Rectal smooth muscle tissue (tissue), 1 donor: ENCODE data around the gene LYPLA2.
"Not testable (repeated sequence)": the region's sequence is repeated elsewhere in the genome, so short reads cannot be mapped to it uniquely, and the experiment has no call there.

ENCODE experiments used
- H3K27ac ChIP-seq: one replicate; pipeline ENCODE4 v1.7.0; 2013; ENCODE audit warnings: low read depth, low read length, inconsistent platforms
- H3K27me3 ChIP-seq: one replicate; pipeline ENCODE4 v1.7.0; 2013; ENCODE audit warnings: low read length; ENCODE audit not compliant: control insufficient read depth, insufficient read depth
- H3K36me3 ChIP-seq: one replicate; pipeline ENCODE4 v1.7.0; 2013; ENCODE audit warnings: low read length; ENCODE audit not compliant: control insufficient read depth, insufficient read depth
- H3K4me1 ChIP-seq: one replicate; pipeline ENCODE4 v1.7.0; 2013; ENCODE audit warnings: low read length; ENCODE audit not compliant: control insufficient read depth, insufficient read depth
- H3K4me3 ChIP-seq: one replicate; pipeline ENCODE4 v1.7.0; 2013; ENCODE audit warnings: low read length
- H3K9ac ChIP-seq: one replicate; pipeline ENCODE4 v1.7.0; 2013; ENCODE audit warnings: low read length

The LYPLA2 gene

DNA sequence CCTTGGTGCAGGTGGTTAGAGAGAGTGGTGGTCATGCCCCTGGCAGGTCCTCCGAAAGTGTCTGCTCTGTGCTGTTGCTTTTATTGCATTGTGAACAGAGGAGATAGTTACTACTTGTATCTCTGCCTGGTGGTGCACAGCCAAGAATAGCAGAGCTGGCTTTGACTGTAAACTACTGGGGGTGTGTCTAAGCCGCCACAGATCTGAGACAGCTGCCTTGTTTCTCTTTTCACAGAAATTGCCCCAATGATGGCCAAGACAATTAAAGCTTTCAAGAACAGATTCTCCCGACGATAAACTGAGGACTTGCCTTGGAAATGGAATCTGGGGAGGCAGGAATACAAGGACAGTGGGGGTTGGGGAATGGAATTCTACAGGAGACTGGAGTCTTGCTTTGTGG lies 31.7 kb upstream of the LYPLA2 start:
- Histone ChIP-seq H3K27me3 (no peaks in the 10 kb centered on the region), H3K4me3 (no peak overlapping the region), H3K9ac (no peak overlapping the region), H3K4me1 (peaks cover 4% of the 10 kb centered on the region), H3K27ac (no peak overlapping the region), H3K36me3 (peaks cover 43% of the 10 kb centered on the region)

DNA sequence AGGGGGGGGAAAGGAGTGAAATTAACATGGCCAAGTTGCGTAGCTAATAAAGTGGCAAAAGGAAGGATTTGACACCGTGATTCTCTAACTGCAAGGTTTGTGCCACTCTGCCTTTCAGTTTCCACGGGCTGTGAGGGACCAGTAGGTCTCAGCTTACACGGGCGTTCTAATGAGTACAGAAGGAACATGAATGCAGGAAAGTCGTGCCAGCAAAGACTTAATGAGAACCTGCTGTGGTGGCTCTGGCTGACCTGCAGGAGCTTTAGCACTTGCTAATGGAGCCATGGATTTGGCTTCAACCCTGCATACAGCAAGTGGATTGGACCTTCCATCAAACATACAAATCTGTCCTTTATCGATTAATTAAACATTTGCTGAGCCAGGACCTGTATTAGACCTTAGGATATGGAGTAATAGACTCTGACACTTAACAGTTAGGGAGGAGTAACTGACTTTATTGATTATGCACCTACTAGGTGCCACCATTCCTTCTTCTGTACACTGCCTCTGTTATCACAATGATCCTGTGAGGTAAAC lies 27.8 kb upstream of the LYPLA2 start:
- Histone ChIP-seq H3K9ac (no peak overlapping the region), H3K27ac (no peak overlapping the region), H3K36me3 (peaks cover 24% of the 10 kb centered on the region), H3K4me3 (no peak overlapping the region), H3K4me1 (peaks cover 4% of the 10 kb centered on the region), H3K27me3 (no peaks in the 10 kb centered on the region)

DNA sequence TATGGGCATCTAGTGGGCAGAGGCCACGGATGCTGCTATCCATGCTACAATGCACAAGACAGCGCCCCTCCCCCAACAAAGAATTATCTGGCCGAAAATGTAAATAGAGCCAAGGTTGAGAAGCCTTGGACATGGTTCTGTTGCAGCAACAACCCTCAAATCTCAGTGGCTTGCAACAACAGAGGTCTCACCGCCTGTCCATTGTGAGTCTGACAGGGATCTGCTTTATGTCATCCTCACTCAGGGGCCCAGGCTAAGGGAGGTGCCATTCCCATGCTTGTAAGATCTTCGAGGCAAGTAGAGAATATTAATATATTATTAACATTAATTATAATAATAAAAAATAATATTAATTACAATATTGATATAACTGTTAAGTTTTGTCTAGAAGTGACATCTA lies 22.2 kb upstream of the LYPLA2 start:
- Histone ChIP-seq H3K4me3 (no peak overlapping the region), H3K27ac (no peak overlapping the region), H3K9ac (no peak overlapping the region), H3K4me1 (no peaks in the 10 kb centered on the region), H3K27me3 (no peaks in the 10 kb centered on the region), H3K36me3 (peaks cover 4% of the 10 kb centered on the region)

DNA sequence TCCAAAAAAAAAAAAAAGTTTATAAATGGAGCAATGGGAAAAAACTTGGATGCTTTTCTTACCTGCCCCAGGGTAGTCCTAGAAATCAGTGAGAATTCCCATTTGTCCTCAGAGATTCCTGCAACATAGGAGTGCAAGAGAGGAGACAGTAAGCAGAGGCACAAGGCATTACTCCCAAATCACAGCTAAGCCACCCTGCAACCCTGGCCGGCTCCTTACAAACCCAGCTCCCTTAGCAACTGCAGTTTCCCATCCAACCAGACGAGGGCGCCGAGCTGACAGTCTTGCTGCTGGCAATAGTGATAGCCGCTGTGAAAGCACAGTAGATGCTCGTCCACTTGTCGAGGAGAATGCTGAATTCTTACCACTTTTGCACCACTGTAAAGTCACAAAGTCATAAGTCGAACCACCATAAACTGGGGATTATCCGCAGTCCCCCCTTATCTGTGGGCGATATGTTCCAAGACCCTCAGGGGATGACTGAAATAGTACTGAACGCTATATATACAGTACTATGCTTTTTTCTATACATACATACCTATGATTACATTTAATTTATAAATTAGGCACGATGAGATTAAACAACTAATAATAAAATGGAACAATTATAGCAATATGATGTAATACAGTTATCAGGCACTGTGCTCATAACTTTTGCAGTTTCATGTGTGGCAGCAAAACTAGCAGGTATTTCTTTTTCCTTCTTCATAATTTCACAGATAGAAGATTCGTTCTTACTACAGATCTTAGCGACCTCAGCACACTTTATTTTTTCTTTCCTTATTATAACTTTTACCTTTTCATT lies 18.7 kb upstream of the LYPLA2 start:
- H3K4me1 ChIP-seq: no peaks in the 10 kb centered on the region
- no peaks in the 10 kb centered on the region for H3K27me3 ChIP-seq
- H3K9ac ChIP-seq: no peak overlapping the region
- no peak overlapping the region for H3K4me3 ChIP-seq
- H3K27ac ChIP-seq: no peak overlapping the region
- no peaks in the 10 kb centered on the region for H3K36me3 ChIP-seq

DNA sequence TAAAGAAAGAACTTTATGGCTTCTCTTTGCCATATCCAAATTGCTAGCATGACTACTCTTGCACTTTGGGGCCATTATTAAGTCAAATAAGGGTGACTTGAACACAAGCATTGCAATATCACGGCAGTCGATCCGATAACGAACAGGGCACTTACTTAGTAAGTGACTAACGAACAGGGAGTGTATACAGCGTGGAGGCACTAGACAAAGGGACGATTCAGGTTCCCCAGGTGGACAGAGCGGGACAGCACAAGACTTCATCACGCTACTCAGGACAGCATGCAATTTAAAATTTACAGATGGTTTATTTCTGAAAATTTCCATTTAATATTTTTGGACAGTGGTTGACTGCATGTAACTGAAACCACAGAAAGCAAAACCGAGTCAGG lies 18.1 kb upstream of the LYPLA2 start:
- no peak overlapping the region for H3K27ac ChIP-seq
- no peaks in the 10 kb centered on the region for H3K4me1 ChIP-seq
- no peak overlapping the region for H3K4me3 ChIP-seq
- no peak overlapping the region for H3K9ac ChIP-seq
- H3K27me3 ChIP-seq: no peaks in the 10 kb centered on the region
- H3K36me3 ChIP-seq: no peaks in the 10 kb centered on the region

DNA sequence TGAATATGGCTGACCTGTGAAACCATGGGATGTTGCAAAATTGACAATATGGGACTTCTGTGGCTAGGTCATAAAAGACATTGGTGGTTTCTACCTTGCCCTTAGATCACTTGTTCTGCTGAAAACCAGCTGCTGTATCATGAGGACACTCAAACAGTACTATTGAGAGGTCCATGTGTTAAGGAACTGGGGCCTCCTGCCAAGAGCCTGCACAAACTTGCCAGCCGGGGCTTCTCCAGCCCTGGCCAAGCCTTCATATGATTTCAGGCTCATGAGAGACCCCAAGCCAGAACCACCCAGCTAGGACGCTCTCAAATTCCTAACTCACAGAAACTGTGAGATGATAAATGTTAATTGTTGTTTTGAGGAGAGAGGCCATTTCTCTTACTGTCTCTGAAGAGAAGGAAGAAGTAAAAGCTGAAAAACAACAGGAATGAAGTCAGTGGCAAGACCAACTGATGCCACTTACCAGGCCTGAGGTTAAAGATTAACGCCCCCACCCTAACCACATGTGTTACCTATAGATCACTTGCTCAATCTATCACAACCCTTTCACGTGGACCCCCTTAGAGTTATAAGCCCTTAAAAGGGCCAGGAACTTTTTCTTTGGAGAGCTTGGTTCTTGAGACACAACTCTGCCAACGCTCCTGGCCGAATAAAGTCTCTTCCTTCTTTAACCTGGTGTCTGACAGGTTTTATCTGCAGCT lies 16.6 kb upstream of the LYPLA2 start:
- Histone ChIP-seq H3K27me3 (no peaks in the 10 kb centered on the region), H3K4me1 (peaks cover 4% of the 10 kb centered on the region), H3K36me3 (no peaks in the 10 kb centered on the region), H3K4me3 (no peak overlapping the region), H3K27ac (no peak overlapping the region), H3K9ac (no peak overlapping the region)

DNA sequence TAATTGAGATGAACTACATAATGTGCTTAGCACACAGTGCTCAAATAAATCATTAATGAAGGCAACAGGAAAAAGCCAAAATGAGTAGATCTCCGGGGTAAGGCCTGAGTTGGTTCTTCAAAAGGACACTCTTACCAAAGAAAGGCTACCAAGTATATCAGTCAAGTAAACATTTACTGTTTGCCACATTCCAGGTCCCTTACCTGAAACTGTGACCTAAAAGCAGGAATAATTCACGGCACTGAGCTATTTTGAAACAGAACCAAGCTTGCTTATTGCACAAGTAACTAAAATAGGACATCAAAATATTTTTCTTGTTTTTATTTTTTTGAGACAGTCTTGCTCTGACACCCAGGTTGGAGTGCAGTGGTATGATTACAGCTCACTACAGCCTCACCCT lies 14.7 kb upstream of the LYPLA2 start:
- H3K27me3 ChIP-seq: no peaks in the 10 kb centered on the region
- H3K27ac ChIP-seq: no peak overlapping the region
- peaks cover 4% of the 10 kb centered on the region for H3K4me1 ChIP-seq
- H3K9ac ChIP-seq: no peak overlapping the region
- H3K36me3 ChIP-seq: no peaks in the 10 kb centered on the region
- H3K4me3 ChIP-seq: no peak overlapping the region

DNA sequence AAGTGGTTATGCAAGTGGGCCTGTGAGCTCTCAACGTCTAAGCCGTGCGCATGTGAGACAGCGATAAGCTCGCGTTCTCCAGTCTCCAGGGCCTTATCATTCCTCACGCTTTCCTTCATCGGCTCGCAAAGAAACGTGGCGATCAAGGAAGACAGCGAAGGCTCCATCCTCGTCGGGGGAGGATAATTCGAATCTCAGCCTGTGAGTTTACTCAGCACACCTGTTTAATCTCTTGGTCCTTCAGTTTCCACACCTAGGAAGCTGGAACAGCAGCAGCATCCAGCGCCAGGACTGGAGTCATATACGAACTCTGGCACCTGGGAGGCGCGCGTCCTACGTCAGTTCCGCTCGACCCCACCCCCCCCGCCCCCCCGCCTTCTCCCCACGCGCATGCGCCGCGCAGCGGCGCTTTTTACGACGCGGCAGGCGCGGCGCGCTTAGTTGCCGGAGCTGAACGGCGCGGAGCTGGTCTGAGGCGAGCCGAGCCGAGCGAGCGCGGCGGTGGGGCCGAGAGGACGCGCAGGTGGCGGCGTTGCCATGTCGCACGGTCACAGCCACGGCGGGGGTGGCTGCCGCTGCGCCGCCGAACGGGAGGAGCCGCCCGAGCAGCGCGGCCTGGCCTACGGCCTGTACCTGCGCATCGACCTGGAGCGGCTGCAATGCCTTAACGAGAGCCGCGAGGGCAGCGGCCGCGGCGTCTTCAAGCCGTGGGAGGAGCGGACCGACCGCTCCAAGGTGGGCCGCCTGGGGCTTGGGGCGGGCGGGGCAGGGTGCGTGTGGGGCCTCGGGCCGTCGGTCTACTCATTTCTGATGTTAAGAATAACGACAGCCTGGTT lies 12.7 kb upstream of the LYPLA2 start, which contains the start of gene PITHD1:
Gene PITHD1, plus strand, starts transcription at position 440 of the 836 bp plus-strand sequence. Its CDS starts 98 bp downstream, at position 538.
- peaks cover 4% of the 10 kb centered on the region for H3K4me1 ChIP-seq
- peak within 1 kb of the TSS; percentile 86 for H3K27ac ChIP-seq
- H3K4me3 ChIP-seq: peak within 1 kb of the TSS; percentile 91
- peak within 1 kb of the TSS; percentile 90 for H3K9ac ChIP-seq
- H3K36me3 ChIP-seq: no peaks in the 10 kb centered on the region
- H3K27me3 ChIP-seq: no peaks in the 10 kb centered on the region

DNA sequence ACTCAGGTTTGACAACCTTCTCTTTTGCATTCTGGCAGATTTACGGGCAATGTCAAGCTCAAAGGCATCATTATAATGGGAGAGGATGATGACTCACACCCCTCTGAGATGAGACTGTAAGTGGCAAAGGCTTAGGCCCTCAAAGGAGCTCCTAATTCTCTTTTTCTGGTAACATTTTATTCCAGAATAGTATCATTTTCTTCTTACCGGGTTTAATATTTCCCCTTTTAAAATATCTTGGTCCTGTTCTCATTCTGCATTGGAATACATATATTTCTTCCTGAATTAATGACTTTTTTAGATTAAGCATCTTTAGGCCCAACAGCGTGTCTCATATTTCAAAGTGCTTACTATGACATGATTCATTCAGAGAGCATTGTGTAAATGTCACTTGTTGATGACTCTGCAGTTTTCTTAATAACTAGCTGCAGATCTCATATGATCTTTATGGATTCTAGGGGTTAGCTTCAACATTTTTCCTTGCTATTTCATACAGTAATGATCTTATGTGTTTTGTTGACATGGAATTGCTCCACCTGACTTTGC lies 11.0 kb upstream of the LYPLA2 start:
- no peaks in the 10 kb centered on the region for H3K27me3 ChIP-seq
- peaks cover 4% of the 10 kb centered on the region for H3K4me1 ChIP-seq
- H3K27ac ChIP-seq: no peak overlapping the region
- H3K4me3 ChIP-seq: no peak overlapping the region
- no peak overlapping the region for H3K9ac ChIP-seq
- no peaks in the 10 kb centered on the region for H3K36me3 ChIP-seq

DNA sequence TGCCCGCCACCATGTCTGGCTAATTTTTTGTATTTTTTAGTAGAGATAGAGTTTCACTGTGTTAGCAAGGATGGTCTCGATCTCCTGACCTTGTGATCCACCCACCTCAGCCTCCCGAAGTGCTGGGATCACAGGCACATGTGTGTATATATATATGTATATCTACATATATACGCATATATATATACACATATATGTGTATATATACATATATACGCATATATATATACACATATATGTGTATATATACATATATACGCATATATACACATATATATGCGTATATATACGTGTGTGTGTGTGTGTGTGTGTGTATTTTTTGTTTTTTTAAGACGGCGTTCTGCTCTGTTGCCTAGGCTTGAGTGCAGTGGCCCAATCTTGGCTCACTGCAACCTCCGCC lies 7.8 kb upstream of the LYPLA2 start:
- H3K27me3 ChIP-seq, H3K36me3 ChIP-seq, H3K4me3 ChIP-seq, H3K9ac ChIP-seq, H3K27ac ChIP-seq, H3K4me1 ChIP-seq: not testable (repeated sequence)

DNA sequence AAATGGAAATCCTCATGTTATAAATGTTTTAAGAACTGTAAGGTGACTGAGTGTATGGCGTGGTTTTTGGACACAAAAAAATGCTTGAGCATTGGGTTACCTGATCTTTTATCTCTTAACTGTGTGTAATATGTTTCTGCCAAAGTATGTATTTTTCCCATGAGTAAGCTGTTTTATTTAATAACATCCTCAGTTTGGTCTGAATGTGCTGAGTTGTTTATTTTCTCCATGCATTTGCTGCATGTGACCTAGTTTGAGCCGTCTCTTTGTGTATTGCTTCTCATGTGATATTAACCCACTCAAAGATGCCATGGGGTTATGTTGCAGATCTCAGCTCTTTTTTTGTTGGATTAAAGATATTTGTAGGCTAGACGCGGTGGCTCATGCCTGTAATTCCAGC lies 6.1 kb upstream of the LYPLA2 start:
- Histone ChIP-seq H3K4me3 (no peak overlapping the region), H3K36me3 (peaks cover 8% of the 10 kb centered on the region), H3K27ac (no peak overlapping the region)

DNA sequence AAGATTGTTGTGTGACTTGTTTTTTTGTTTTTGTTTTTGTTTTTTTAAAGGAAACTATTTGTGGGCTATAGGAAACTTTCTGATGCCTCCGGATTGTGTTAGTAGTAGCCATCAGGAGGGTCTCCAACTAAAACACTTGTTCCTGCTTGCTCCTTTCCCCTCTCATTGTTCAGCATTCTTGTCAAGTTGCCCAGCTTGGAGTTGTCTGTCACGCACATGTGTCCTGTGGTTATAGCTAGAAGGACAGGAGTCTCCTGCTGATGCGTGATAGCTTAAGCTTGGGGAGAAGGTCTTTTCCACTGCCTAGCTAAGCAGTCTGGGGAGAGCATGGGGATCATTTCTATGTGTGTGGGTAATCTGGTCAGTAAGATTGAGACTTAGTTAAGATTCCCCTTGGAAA lies 3.2 kb upstream of the LYPLA2 start:
- no peak overlapping the region for H3K27ac ChIP-seq
- no peaks in the 10 kb centered on the region for H3K27me3 ChIP-seq
- H3K4me3 ChIP-seq: no peak overlapping the region
- H3K9ac ChIP-seq: no peak overlapping the region
- peaks cover 7% of the 10 kb centered on the region for H3K4me1 ChIP-seq
- peaks cover 8% of the 10 kb centered on the region for H3K36me3 ChIP-seq

More for the DNA sequence above, 6.1 kb upstream of the LYPLA2 start:
- H3K4me1 ChIP-seq: no peaks in the 10 kb centered on the region
- no peak overlapping the region for H3K9ac ChIP-seq
- H3K27me3 ChIP-seq: no peaks in the 10 kb centered on the region
